HG02798 (cell line): Measurements from ENCODE around the gene SLC22A23.

Experiments
- ATAC-seq: cut with Tn5 transposase; IDR thresholded peaks from one replicate; pipeline ENCODE4 v1.9.1; 2021; ENCODE audit warnings: mild to moderate bottlenecking; ENCODE audit not compliant: unreplicated experiment, poor library complexity

The SLC22A23 gene

DNA sequence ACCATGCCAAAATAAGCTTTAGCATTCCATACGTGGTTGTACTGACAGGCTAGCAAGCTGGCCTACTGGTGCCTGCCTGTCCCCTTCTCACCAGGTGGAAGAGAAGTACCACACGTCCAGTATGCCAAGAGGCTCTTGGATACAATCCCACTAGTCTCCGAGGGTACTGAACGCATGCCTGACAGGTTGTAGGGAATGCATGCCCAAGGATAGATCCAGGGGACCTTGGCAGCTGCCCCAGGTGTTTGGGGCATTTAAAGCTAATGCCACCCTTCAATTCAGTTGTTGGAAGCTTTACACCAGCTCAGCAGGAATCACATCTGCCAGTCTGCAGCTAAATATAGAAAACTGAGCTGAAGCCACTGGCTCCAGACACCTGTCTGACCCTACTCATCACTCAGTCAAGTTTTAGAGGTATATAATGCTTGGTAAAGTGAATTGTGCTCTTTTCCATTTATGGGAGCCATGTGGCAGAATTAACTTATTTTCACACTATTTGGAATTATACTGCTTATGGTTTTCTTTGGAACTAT, 234.3 kb downstream of the SLC22A23 start:
- no peak for ATAC-seq

- no peak for ATAC-seq
Observed at GRCh38 chr6:3221578-3221977, 235.3 kb downstream of the SLC22A23 start.

DNA sequence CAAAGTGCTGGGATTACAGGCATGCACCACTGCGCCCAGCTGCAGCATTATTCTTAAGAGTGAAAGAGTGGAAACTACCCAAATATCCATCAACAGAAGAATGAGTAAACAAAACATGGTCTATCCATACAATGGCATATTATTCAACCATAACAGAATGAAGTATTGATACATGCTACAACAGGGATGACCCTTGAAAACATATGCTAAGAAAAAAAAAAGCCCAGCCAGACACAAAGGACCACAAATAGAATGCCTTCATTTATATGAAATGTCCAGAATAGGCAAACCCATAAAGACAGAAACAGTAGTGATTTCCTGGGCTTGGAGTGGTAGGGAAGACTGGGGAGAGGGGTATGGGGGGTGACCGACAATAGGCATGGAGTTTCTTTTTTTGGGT, 236.5 kb downstream of the SLC22A23 start:
- ATAC-seq = no peak
